Stimulated activated CD8-positive, alpha-beta memory T cell treated with anti-CD3 and anti-CD28 coated beads, Interleukin-12 subunit alpha, Interleukin-12 subunit beta, amount 100 ng/mL, for 1 hour (primary cell): ENCODE data around the gene HIP1R.

ENCODE experiments used
- DNase-seq: peaks from one replicate; pipeline ENCODE4 v3.0.0-alpha.2; 2020; ENCODE audit warnings: low read depth

The HIP1R gene

GRCh38 chr12:122860040-122860853 is 25.0 kb downstream of the HIP1R start:
- peak; percentile 72 for DNase-seq

GRCh38 chr12:122860854-122861586 is 25.8 kb downstream of the HIP1R start:
- DNase-seq: no peak

GRCh38 chr12:122861587-122861970 is 26.3 kb downstream of the HIP1R start:
- no peak for DNase-seq

- DNase-seq: no peak
Measured at GRCh38 chr12:122862110-122862634, 26.9 kb downstream of the HIP1R start.

- no peak for DNase-seq
Measured at GRCh38 chr12:122862872-122863701, 27.8 kb downstream of the HIP1R start.

GRCh38 chr12:122864894-122865253 is 29.6 kb downstream of the HIP1R start:
- DNase-seq: no peak

- DNase-seq: no peak
Measured at GRCh38 chr12:122865268-122866231, 30.3 kb downstream of the HIP1R start.

- no peak for DNase-seq
Measured at GRCh38 chr12:122866379-122866778, 31.1 kb downstream of the HIP1R start.

GRCh38 chr12:122866950-122867607 is 31.8 kb downstream of the HIP1R start:
- no peak for DNase-seq

GRCh38 chr12:122867691-122868461 is 32.6 kb downstream of the HIP1R start:
- no peak for DNase-seq

- no peak for DNase-seq
Measured at GRCh38 chr12:122868471-122869177, 33.4 kb downstream of the HIP1R start.

- no peak for DNase-seq
Measured at GRCh38 chr12:122869207-122869973, 34.1 kb downstream of the HIP1R start.

- no peak for DNase-seq
Measured at GRCh38 chr12:122870163-122870842, 35.0 kb downstream of the HIP1R start.

GRCh38 chr12:122870867-122871664 is 35.8 kb downstream of the HIP1R start:
- no peak for DNase-seq

- no peak for DNase-seq
Measured at GRCh38 chr12:122871851-122872780, 36.9 kb downstream of the HIP1R start.
